Measurements from ENCODE around the gene ADAM10. TPM values are rescaled to one million over a fixed set of nuclear protein-coding genes. Genes with fewer than 3 reads are reported as not detected.
A peak's percentile ranks its signal among the peaks of the same experiment; 100 is the strongest.

ADAM10 gene
- polyA plus RNA-seq, 12 donors = 78.2 to 136 (median 91.3) TPM; not detected in 1

GRCh38 chr15:58554758-58555157 is 194.7 kb downstream of the ADAM10 start:
- DNase-seq = no peak

GRCh38 chr15:58553365-58553918 is 196.1 kb downstream of the ADAM10 start:
- DNase-seq = no peak

GRCh38 chr15:58552505-58553364 is 196.8 kb downstream of the ADAM10 start:
- DNase-seq = no peak

GRCh38 chr15:58551764-58552504 is 197.6 kb downstream of the ADAM10 start:
- no peak for DNase-seq

- no peak for DNase-seq
Observed at GRCh38 chr15:58551084-58551763, 198.3 kb downstream of the ADAM10 start.

- DNase-seq = no peak
Observed at GRCh38 chr15:58549785-58550074, 199.8 kb downstream of the ADAM10 start.

- DNase-seq = peak; percentile 24
Observed at GRCh38 chr15:58549013-58549784, 200.3 kb downstream of the ADAM10 start.

- no peak for DNase-seq
Observed at GRCh38 chr15:58548308-58549012, 201.0 kb downstream of the ADAM10 start.

- no peak for DNase-seq
Observed at GRCh38 chr15:58547628-58548307, 201.7 kb downstream of the ADAM10 start.

- no peak for DNase-seq
Observed at GRCh38 chr15:58546635-58547627, 202.6 kb downstream of the ADAM10 start.

GRCh38 chr15:58546066-58546591 is 203.4 kb downstream of the ADAM10 start:
- no peak for DNase-seq

- no peak for DNase-seq
Observed at GRCh38 chr15:58545307-58546065, 204.0 kb downstream of the ADAM10 start.

GRCh38 chr15:58544756-58545155 is 204.8 kb downstream of the ADAM10 start:
- DNase-seq = no peak

GRCh38 chr15:58543664-58544335 is 205.7 kb downstream of the ADAM10 start:
- no peak for DNase-seq

GRCh38 chr15:58541410-58542087 is 208.0 kb downstream of the ADAM10 start:
- no peak for DNase-seq

GRCh38 chr15:58539548-58539947 is 210.0 kb downstream of the ADAM10 start:
- DNase-seq = no peak

GRCh38 chr15:58538901-58539300 is 210.6 kb downstream of the ADAM10 start:
- no peak for DNase-seq
